GM13977 (cell line): ENCODE data around the gene GTSF1L.

Experiments
- DNase-seq: peaks from one replicate; pipeline ENCODE4 v3.0.0; 2012; ENCODE audit warnings: low spot score
- CTCF ChIP-seq: IDR thresholded peaks from 2 replicates; pipeline ENCODE4 v1.5.1; 2012; ENCODE audit warnings: mild to moderate bottlenecking, control low read depth; ENCODE audit not compliant: insufficient read depth; ENCODE audit errors: extremely low read depth, missing control alignments
- in situ Hi-C: fragments of 300-500 bp; cut with MboI; formaldehyde crosslinking; loops from one replicate; pipeline ENCODE4 v1.12.0; 2022; ENCODE audit warnings: low sequenced_read_pairs, low pct_unique_long_range_greater_than_20kb, mixed read lengths, inconsistent platforms; ENCODE audit not compliant: unreplicated experiment

Gene GTSF1L

GRCh38 chr20:43715044-43715443 lies 11.8 kb downstream of the GTSF1L start:
- in situ Hi-C loops: no loop called here
- DNase-seq: no peak
- TF ChIP-seq CTCF: no peak

- DNase-seq: peak; percentile 25
- no peak for TF ChIP-seq CTCF
- in situ Hi-C loops: no loop called here
These were observed 15.6 kb downstream of the GTSF1L start for GRCh38 chr20:43711098-43711654.

GRCh38 chr20:43710370-43711044 lies 16.3 kb downstream of the GTSF1L start:
- in situ Hi-C loops: no loop called here
- DNase-seq: peak; percentile 75
- TF ChIP-seq CTCF: no peak

- TF ChIP-seq CTCF: no peak
- DNase-seq: no peak
- in situ Hi-C loops: no loop called here
These were observed 24.3 kb downstream of the GTSF1L start for GRCh38 chr20:43702502-43702901.

GRCh38 chr20:43700627-43701026 lies 26.2 kb downstream of the GTSF1L start:
- in situ Hi-C loops: no loop called here
- TF ChIP-seq CTCF: no peak
- DNase-seq: no peak

GRCh38 chr20:43699941-43700565 lies 26.7 kb downstream of the GTSF1L start:
- in situ Hi-C loops: loop anchor here (10.0 kb wide), 1 partner anchor 165 kb away; no protein-coding TSS in a partner anchor
- DNase-seq: no peak
- TF ChIP-seq CTCF: no peak
